K562 (cell line): ENCODE results near the gene TRIM2. TPM values are rescaled to one million over a fixed set of nuclear protein-coding genes. Genes with fewer than 3 reads are reported as not detected.

Experiments
- CEBPG ChIP-seq, 3 experiments: fragments of 200-800 bp in 1 of 3; sonication (Bioruptor generic) in 1 of 3; sonication (generic) in 1 of 3; formaldehyde crosslinking in 1 of 3; IDR thresholded peaks in 2 of 3; conservative IDR thresholded peaks in 1 of 3; 2 replicates each; pipeline versions ENCODE4 v1.6.1 to v1.8.0; 2016 to 2022; ENCODE audit warnings: missing compliant biosample characterization in 2 of 3, missing genetic modification characterization in 2 of 3, mild to moderate bottlenecking in 1 of 3, missing genetic modification reagents in 1 of 3
- CEBPZ ChIP-seq: fragments of 150-350 bp; IDR thresholded peaks from 2 replicates; pipeline ENCODE4 v1.6.1; 2014; ENCODE audit warnings: low read depth, mild to moderate bottlenecking, low read length, borderline replicate concordance
- COPS2 ChIP-seq: fragments of 450-650 bp; conservative IDR thresholded peaks from 2 replicates; pipeline ENCODE4 v1.6.1; 2016; ENCODE audit warnings: mild to moderate bottlenecking, moderate library complexity
- GTF2F1 ChIP-seq: IDR thresholded peaks from 2 replicates; pipeline ENCODE4 v1.6.1; 2011; ENCODE audit warnings: low read depth, low read length, improper control_type of control experiment
- KDM5B ChIP-seq: fragments of 200-600 bp; sonication (generic); IDR thresholded peaks from 2 replicates; pipeline ENCODE4 v1.6.1; 2012; ENCODE audit warnings: low read depth, mild to moderate bottlenecking, moderate library complexity, low read length, control low read depth, inconsistent platforms; ENCODE audit not compliant: insufficient replicate concordance
- NONO ChIP-seq, 2 experiments: fragments of 200-400 bp in 1 of 2; fragments of 450-650 bp in 1 of 2; formaldehyde crosslinking in 1 of 2; IDR thresholded peaks; 2 replicates each; pipeline ENCODE4 v1.6.1; 2017; ENCODE audit warnings: low read depth in 2 of 2, mild to moderate bottlenecking in 2 of 2, moderate library complexity in 2 of 2, low read length in 1 of 2
- PHB2 ChIP-seq: fragments of 450-650 bp; IDR thresholded peaks from 2 replicates; pipeline ENCODE4 v1.6.1; 2017; ENCODE audit warnings: low read depth
- POLR2AphosphoS5 ChIP-seq: IDR thresholded peaks from 2 replicates; pipeline ENCODE4 v1.6.1; 2011; ENCODE audit warnings: mild to moderate bottlenecking, low read depth, low read length, moderate library complexity; ENCODE audit not compliant: control insufficient read depth, insufficient read depth
- SMARCE1 ChIP-seq: fragments of 450-650 bp; IDR thresholded peaks from 2 replicates; pipeline ENCODE4 v1.7.1; 2016; ENCODE audit warnings: mild to moderate bottlenecking
- SRSF1 ChIP-seq: fragments of 200-400 bp; formaldehyde crosslinking; IDR thresholded peaks from 2 replicates; pipeline ENCODE4 v1.6.1; 2017; ENCODE audit warnings: mild to moderate bottlenecking, low read depth, low read length, moderate library complexity
- THAP7 ChIP-seq: fragments of 250-450 bp; sonication (Bioruptor Pico); IDR thresholded peaks from 2 replicates; pipeline ENCODE4 v1.5.0; 2021
- UBTF ChIP-seq, 2 experiments: IDR thresholded peaks; 2 replicates each; pipeline ENCODE4 v1.6.1; 2012; ENCODE audit warnings: improper control_type of control experiment in 2 of 2, low read depth in 2 of 2, low read length in 2 of 2, borderline replicate concordance in 1 of 2
- USF2 ChIP-seq: sonication (generic); formaldehyde crosslinking; IDR thresholded peaks from 2 replicates; pipeline ENCODE4 v1.5.0; 2020; ENCODE audit warnings: missing genetic modification reagents
- VEZF1 ChIP-seq: fragments of 200-800 bp; sonication (Bioruptor generic); IDR thresholded peaks from 2 replicates; pipeline ENCODE4 v1.6.1; 2017; ENCODE audit warnings: missing genetic modification characterization, missing compliant biosample characterization
- ZNF384 ChIP-seq: IDR thresholded peaks from 2 replicates; pipeline ENCODE4 v1.6.1; 2012; ENCODE audit warnings: low read depth, low read length, improper control_type of control experiment
- ZNF584 ChIP-seq: fragments of 200-800 bp; sonication (Bioruptor generic); IDR thresholded peaks from 2 replicates; pipeline ENCODE4 v1.6.1; 2016; ENCODE audit warnings: low read depth, mild to moderate bottlenecking, missing genetic modification characterization, missing compliant biosample characterization
- polyA plus RNA-seq, 8 experiments: library from polyadenylated mRNA; depleted of rRNA in 4 of 8; stranded (reverse) in 5 of 8; unstranded in 3 of 8; fragments of >200 nt; fragmentation: Nextera tagmentation in 2 of 8; fragmentation: Illumina TruSeq in 1 of 8; extraction: Ambion mirVana in 2 of 8; extraction: Trizol in 1 of 8; gene quantifications; 2 replicates each; pipeline versions ENCODE4 v1.2.1 to v1.2.3, GENCODE V29; 2011 to 2014; ENCODE audit warnings: inconsistent platforms in 1 of 8, missing spikeins in 1 of 8
- total RNA-seq, 7 experiments: library from RNA; depleted of rRNA in 6 of 7; stranded (reverse); fragments of >200 nt in 6 of 7; fragmentation: Illumina TruSeq in 2 of 7; extraction: Trizol in 2 of 7; gene quantifications; 2 replicates each; pipeline versions ENCODE4 v1.2.1 to v1.2.3, GENCODE V29; 2011 to 2021; ENCODE audit warnings: low replicate concordance in 1 of 7

The TRIM2 gene
- total and polyA plus RNA-seq, 9 of the 15 experiments (the other 6 are each of a cell fraction or from before 2014, with no cell fraction given) = 0.01 to 0.41 (median 0.13) TPM; not detected in 1

GRCh38 chr4:153345012-153345981 is 141.1 kb downstream of the TRIM2 start (continued):
- TF ChIP-seq VEZF1 (CRISPR knock-in tag) = peak; percentile 68
- TF ChIP-seq NONO (IDR thresholded peaks at IDR 0.05; ENCODE audit: low read depth in 2 of 2, low read length in 1 of 2) = no peak
- TF ChIP-seq KDM5B = peak; percentile 28
- TF ChIP-seq SRSF1 = no peak
- TF ChIP-seq SMARCE1 = peak; percentile 37; the same call in 1 of the 2 replicates
- TF ChIP-seq PHB2 = no peak
- no peak for TF ChIP-seq USF2 (CRISPR knock-in tag)
- no peak for TF ChIP-seq THAP7 (CRISPR knock-in tag)
- TF ChIP-seq COPS2 = no peak
- TF ChIP-seq UBTF (IDR thresholded peaks at IDR 0.05; ENCODE audit: borderline replicate concordance in 1 of 2, low read depth in 2 of 2, low read length in 2 of 2) = no peak
- no peak for TF ChIP-seq CEBPG (CRISPR knock-in tag; IDR thresholded peaks at IDR 0.05)
- no peak for TF ChIP-seq CEBPG (tag; conservative IDR thresholded peaks at IDR 0.05 in 1 of 2, IDR thresholded peaks at IDR 0.05 in 1 of 2)
- no peak for TF ChIP-seq CEBPZ
- peak; percentile 10; the same call in 1 of the 2 replicates for TF ChIP-seq POLR2AphosphoS5
- no peak for TF ChIP-seq GTF2F1
- no peak for TF ChIP-seq ZNF384
- TF ChIP-seq ZNF584 (CRISPR knock-in tag) = no peak
